Brain microvascular endothelial cell (primary cell): ENCODE data around the gene BDKRB1.

Source experiments
- DNase-seq: peaks from one replicate; pipeline ENCODE4 v3.0.0-alpha.2; 2020
- H3K27ac ChIP-seq: fragments of 250-450 bp; sonication (Bioruptor Pico); 2 replicates; pipeline ENCODE4 v1.5.1; 2020; ENCODE audit warnings: mild to moderate bottlenecking, moderate library complexity
- H3K27me3 ChIP-seq: fragments of 250-450 bp; sonication (Bioruptor Pico); replicated peaks from 2 replicates; pipeline ENCODE4 v1.5.1; 2020; ENCODE audit warnings: mild to moderate bottlenecking
- H3K36me3 ChIP-seq: fragments of 250-450 bp; sonication (Bioruptor Pico); replicated peaks from 2 replicates; pipeline ENCODE4 v1.5.1; 2020; ENCODE audit warnings: mild to moderate bottlenecking
- H3K4me3 ChIP-seq: 2 replicates; pipeline ENCODE4 v1.5.1; 2011; ENCODE audit warnings: low read depth, mild to moderate bottlenecking, control low read depth, low read length, moderate library complexity
- CTCF ChIP-seq: IDR thresholded peaks from 2 replicates; pipeline ENCODE4 v1.5.1; 2011; ENCODE audit warnings: low read depth, mild to moderate bottlenecking, moderate library complexity, low read length, control low read depth, inconsistent platforms; ENCODE audit errors: missing control alignments
- in situ Hi-C: cut with HindIII; loops from 2 replicates; pipeline ENCODE4 v1.10.0; 2017; ENCODE audit warnings: low sequenced_read_pairs, low pct_ligation_motif_present

Gene BDKRB1

GRCh38 chr14:96255501-96256366, at the start of gene BDKRB1:
BDKRB1 (plus strand) TSS chr14:96256210; CDS start chr14:96263683, 7,473 bp downstream.
- H3K4me3 ChIP-seq, result no peak within 1 kb of the TSS

DNA sequence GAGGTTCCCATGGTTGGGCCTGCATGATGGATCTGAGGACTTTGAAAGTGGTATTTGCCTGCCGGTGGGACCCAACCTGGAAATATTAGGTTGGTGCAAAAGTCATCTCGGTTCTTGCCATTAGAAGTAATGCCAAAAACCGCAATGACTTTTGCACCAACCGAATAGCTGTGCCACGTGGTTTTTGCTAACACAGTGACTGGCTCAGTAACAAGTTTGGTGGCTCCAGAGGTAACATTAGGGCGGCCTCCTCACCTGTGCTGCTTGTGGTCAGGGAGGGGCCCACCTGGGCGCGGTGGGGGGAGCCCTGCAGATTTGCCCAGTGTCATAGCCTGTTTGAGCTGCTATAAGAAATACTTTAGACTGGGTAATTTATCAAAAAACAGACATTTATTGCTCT, 49.5 kb upstream of the BDKRB1 start:
- DNase-seq, result no peak
- Histone ChIP-seq H3K27me3 (no peaks in the 10 kb centered on the region), H3K4me3 (no peak overlapping the region), H3K27ac (no peak overlapping the region), H3K36me3 (no peaks in the 10 kb centered on the region)
- in situ Hi-C loops, result no loop called here
- no peak for TF ChIP-seq CTCF

More at GRCh38 chr14:96255501-96256366, at the start of gene BDKRB1:
- H3K36me3 ChIP-seq, result no peaks in the 10 kb centered on the region
- in situ Hi-C loops, result no loop called here
- H3K27me3 ChIP-seq, result no peaks in the 10 kb centered on the region
- H3K27ac ChIP-seq, result no peak within 1 kb of the TSS
- TF ChIP-seq CTCF, result no peak
- DNase-seq, result no peak

GRCh38 chr14:96207686-96208085, 48.3 kb upstream of the BDKRB1 start:
- in situ Hi-C loops, result no loop called here
- H3K27ac ChIP-seq, result no peak overlapping the region
- no peaks in the 10 kb centered on the region for H3K27me3 ChIP-seq
- no peak for DNase-seq
- no peak overlapping the region for H3K4me3 ChIP-seq
- TF ChIP-seq CTCF, result no peak
- no peaks in the 10 kb centered on the region for H3K36me3 ChIP-seq

GRCh38 chr14:96208739-96209138, 47.3 kb upstream of the BDKRB1 start:
- Histone ChIP-seq H3K36me3 (no peaks in the 10 kb centered on the region), H3K4me3 (no peak overlapping the region), H3K27ac (no peak overlapping the region), H3K27me3 (no peaks in the 10 kb centered on the region)
- DNase-seq, result no peak
- in situ Hi-C loops, result no loop called here
- no peak for TF ChIP-seq CTCF

- Histone ChIP-seq H3K27ac (no peak overlapping the region), H3K27me3 (no peaks in the 10 kb centered on the region), H3K4me3 (no peak overlapping the region), H3K36me3 (no peaks in the 10 kb centered on the region)
- TF ChIP-seq CTCF, result no peak
- DNase-seq, result no peak
- in situ Hi-C loops, result no loop called here
Observed at GRCh38 chr14:96212140-96212539, 43.9 kb upstream of the BDKRB1 start.
